Measurements from ENCODE around the gene SLC16A4. TPM values are rescaled to one million over a fixed set of nuclear protein-coding genes. Genes with fewer than 3 reads are reported as not detected.

The SLC16A4 gene
- total and polyA plus RNA-seq, 3 donors from 2014 or later: 5.8 to 17.4 (median 8.2) TPM

- DNase-seq: no peak
- H3K36me3 ChIP-seq (ENCODE audit: low read depth, missing control alignments): no peaks in the 10 kb centered on the region
- intact Hi-C loops (cut with DNase I; ENCODE audit: low total_unique reads): no loop called here
- H3K9me3 ChIP-seq: no peaks in the 10 kb centered on the region
- H3K27me3 ChIP-seq: no peaks in the 10 kb centered on the region
- no peak overlapping the region for H3K4me3 ChIP-seq
- WGBS, 2 donors: 87 to 90% methylated on average over 4 of the region's 4 CpGs
- H3K27ac ChIP-seq: no peak overlapping the region
- H3K4me1 ChIP-seq: no peaks in the 10 kb centered on the region
- TF ChIP-seq POLR2A (IDR thresholded peaks at IDR 0.05) (no peak), CTCF (IDR thresholded peaks at IDR 0.05) (no peak)
These were observed 72.8 kb downstream of the SLC16A4 start for GRCh38 chr1:110318046-110318445.

- no peak overlapping the region for H3K27ac ChIP-seq
- 93 to 94% methylated on average over 2 of the region's 2 CpGs for WGBS, 2 donors
- no peak for TF ChIP-seq CTCF (IDR thresholded peaks at IDR 0.05)
- no peak for TF ChIP-seq POLR2A (IDR thresholded peaks at IDR 0.05)
These were observed 74.1 kb downstream of the SLC16A4 start for GRCh38 chr1:110316735-110317134.

More at GRCh38 chr1:110316735-110317134, 74.1 kb downstream of the SLC16A4 start:
- Histone ChIP-seq H3K27me3 (no peaks in the 10 kb centered on the region), H3K4me1 (peaks cover 4% of the 10 kb centered on the region), H3K36me3 (ENCODE audit: low read depth, missing control alignments) (no peaks in the 10 kb centered on the region), H3K4me3 (no peak overlapping the region), H3K9me3 (no peaks in the 10 kb centered on the region)
- no peak for DNase-seq
- intact Hi-C loops (cut with DNase I; ENCODE audit: low total_unique reads): no loop called here

Other genes with a start within 250 kb of the SLC16A4 start
- 1 to 10 TPM; 4.5 to 5.3 TPM for gene SLC6A17, start 240.5 kb downstream of the SLC16A4 start, total RNA-seq
- gene SLC6A17, start 240.5 kb downstream of the SLC16A4 start, polyA plus RNA-seq (ENCODE audit: insufficient read depth, low read depth, low replicate concordance): 3.6 TPM
- gene KCNC4, start 180.7 kb downstream of the SLC16A4 start, total RNA-seq: 10 to 100 TPM; 21.7 to 24.8 TPM
- 9.5 TPM for gene KCNC4, start 180.7 kb downstream of the SLC16A4 start, polyA plus RNA-seq (ENCODE audit: insufficient read depth, low read depth, low replicate concordance)
- gene RBM15, start 51.6 kb downstream of the SLC16A4 start, total RNA-seq: 10 to 100 TPM; 72.8 to 80.2 TPM
- 22.2 TPM for gene RBM15, start 51.6 kb downstream of the SLC16A4 start, polyA plus RNA-seq (ENCODE audit: insufficient read depth, low read depth, low replicate concordance)
- 10 to 100 TPM; 75.4 to 88.8 TPM for gene LAMTOR5, start 16.7 kb upstream of the SLC16A4 start, total RNA-seq
- gene LAMTOR5, start 16.7 kb upstream of the SLC16A4 start, polyA plus RNA-seq (ENCODE audit: insufficient read depth, low read depth, low replicate concordance): 179 TPM
- 10 to 100 TPM; 50.4 to 70.6 TPM for gene PROK1, start 60.1 kb upstream of the SLC16A4 start, total RNA-seq
- gene PROK1, start 60.1 kb upstream of the SLC16A4 start, polyA plus RNA-seq (ENCODE audit: insufficient read depth, low read depth, low replicate concordance): 85.5 TPM
- under 1 TPM in 1 of 2 donors, not detected in 1; 0.50 TPM for gene KCNA10, start 128.1 kb upstream of the SLC16A4 start, total RNA-seq
- 0.21 TPM for gene KCNA10, start 128.1 kb upstream of the SLC16A4 start, polyA plus RNA-seq (ENCODE audit: insufficient read depth, low read depth, low replicate concordance)
- 1 to 10 TPM; 6.1 TPM for gene KCNA2, start 215.3 kb upstream of the SLC16A4 start, total RNA-seq
- gene KCNA2, start 215.3 kb upstream of the SLC16A4 start, polyA plus RNA-seq (ENCODE audit: insufficient read depth, low read depth, low replicate concordance): 3.7 TPM

All from testis (tissue), 3 donors.